Sigmoid colon (tissue), 4 donors: Measurements from ENCODE around the gene RRP1.

ENCODE experiments used
- CTCF ChIP-seq, 4 experiments: fragments of 450-650 bp in 3 of 4; fragments of 200-600 bp in 1 of 4; IDR thresholded peaks; one replicate each; pipeline ENCODE4 v1.5.1; 2016 to 2019; ENCODE audit warnings: antibody characterized with exemption in 4 of 4, mild to moderate bottlenecking in 3 of 4, moderate library complexity in 2 of 4
- EP300 ChIP-seq, 4 donors: sonication (generic); formaldehyde crosslinking; IDR thresholded peaks; one replicate each; pipeline ENCODE4 v1.6.1; 2017; ENCODE audit warnings: antibody characterized with exemption in 4 of 4

GRCh38 chr21:43803558-43804300 is 14.4 kb downstream of the RRP1 start:
- TF ChIP-seq CTCF (IDR thresholded peaks at IDR 0.05) (no peak), EP300 (IDR thresholded peaks at IDR 0.05) (no peak)
